ENCODE data around the gene KLRC3.
"Not testable (repeated sequence)": the region's sequence is repeated elsewhere in the genome, so short reads cannot be mapped to it uniquely, and the experiment has no call there.

DNA sequence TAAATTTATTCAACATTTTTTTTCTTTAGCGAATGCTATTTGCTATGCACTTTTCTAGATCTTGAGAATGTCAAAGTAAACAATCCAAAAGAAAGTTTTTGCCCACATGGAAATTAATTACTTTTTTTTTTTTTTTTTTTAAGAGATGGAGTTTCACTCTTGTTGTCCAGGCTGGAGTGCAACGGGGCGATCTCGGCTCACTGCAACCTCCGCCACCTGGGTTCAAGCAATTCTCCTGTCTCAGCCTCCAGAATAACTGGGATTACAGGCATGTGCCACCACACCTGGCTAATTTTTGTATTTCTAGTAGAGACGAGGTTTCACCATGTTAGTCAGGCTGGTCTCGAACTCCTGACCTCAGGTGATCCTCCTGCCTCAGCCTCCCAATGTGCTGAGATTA, 29.4 kb downstream of the KLRC3 start:
- TF ChIP-seq ELF4 (IDR thresholded peaks at IDR 0.05); SUZ12 (IDR thresholded peaks at IDR 0.05); BHLHE40 (IDR thresholded peaks at IDR 0.05; ENCODE audit: borderline replicate concordance): not testable (repeated sequence)
- TF ChIP-seq, protein P1, sequence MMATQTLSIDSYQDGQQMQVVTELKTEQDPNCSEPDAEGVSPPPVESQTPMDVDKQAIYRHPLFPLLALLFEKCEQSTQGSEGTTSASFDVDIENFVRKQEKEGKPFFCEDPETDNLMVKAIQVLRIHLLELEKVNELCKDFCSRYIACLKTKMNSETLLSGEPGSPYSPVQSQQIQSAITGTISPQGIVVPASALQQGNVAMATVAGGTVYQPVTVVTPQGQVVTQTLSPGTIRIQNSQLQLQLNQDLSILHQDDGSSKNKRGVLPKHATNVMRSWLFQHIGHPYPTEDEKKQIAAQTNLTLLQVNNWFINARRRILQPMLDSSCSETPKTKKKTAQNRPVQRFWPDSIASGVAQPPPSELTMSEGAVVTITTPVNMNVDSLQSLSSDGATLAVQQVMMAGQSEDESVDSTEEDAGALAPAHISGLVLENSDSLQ (IDR thresholded peaks at IDR 0.05), result not testable (repeated sequence)

All from HEK293T (cell line).